Adrenal gland (tissue), 12 donors: ENCODE results near the gene TMEM130. TPM values are rescaled to one million over a fixed set of nuclear protein-coding genes. Genes with fewer than 3 reads are reported as not detected.

Source experiments
- DNase-seq, 7 donors: peaks; one replicate each; pipeline ENCODE4 v3.0.0-alpha.2; 2019 to 2020
- H3K27ac ChIP-seq, 5 donors: fragments of 200-600 bp; sonication (generic) in 4 of 5; 1 replicate in 3 of 5; 2 replicates in 2 of 5; pipeline versions ENCODE4 v1.5.1 to v1.8.0; 2016 to 2020; ENCODE audit warnings: mild to moderate bottlenecking in 1 of 5
- H3K27me3 ChIP-seq: fragments of 200-600 bp; 2 replicates; pipeline ENCODE4 v1.8.0; 2021
- H3K36me3 ChIP-seq, 2 donors: fragments of 200-600 bp; replicated peaks in 1 of 2; 1 replicate in 1 of 2; 2 replicates in 1 of 2; pipeline versions ENCODE4 v1.5.1 to v1.8.0; 2018 to 2022
- H3K4me1 ChIP-seq, 2 donors: fragments of 200-600 bp; replicated peaks in 1 of 2; 1 replicate in 1 of 2; 2 replicates in 1 of 2; pipeline versions ENCODE4 v1.5.1 to v1.8.0; 2018 to 2021
- H3K4me3 ChIP-seq, 4 donors: fragments of 200-600 bp; sonication (generic) in 3 of 4; one replicate each; pipeline ENCODE4 v1.5.1; 2016 to 2018
- H3K9me3 ChIP-seq, 3 donors: fragments of 200-600 bp; sonication (generic) in 1 of 3; replicated peaks in 1 of 3; 1 replicate in 2 of 3; 2 replicates in 1 of 3; pipeline versions ENCODE4 v1.5.1 to v1.8.0; 2016 to 2021
- POLR2A ChIP-seq, 2 donors: fragments of 450-650 bp; IDR thresholded peaks; one replicate each; pipeline ENCODE4 v1.6.1; 2017; ENCODE audit warnings: antibody characterized with exemption in 2 of 2, mild to moderate bottlenecking in 2 of 2, moderate library complexity in 1 of 2
- WGBS, 4 donors: extraction: QIAGEN DNeasy Blood & Tissue Kit in 2 of 4; methylation state at CpG; one replicate each; pipeline versions ENCODE4 v1.1.5 to v1.1.7; 2013 to 2017; 5-methylcytosine and 5-hydroxymethylcytosine counted together
- intact Hi-C, 2 donors: fragments of 100-400 bp; cut with DNase I; formaldehyde crosslinking; loops; one replicate each; pipeline versions ENCODE4 v1.14.1 to v1.15.0; 2022 to 2023
- polyA plus RNA-seq, 3 donors: library from polyadenylated mRNA; stranded (reverse); fragments of 200-250 nt in 2 of 3; fragments of 350-450 nt in 1 of 3; fragmentation: Illumina TruSeq in 1 of 3; extraction: RNeasy Lipid Tissue Mini Kit (QIAGEN cat#74804) in 1 of 3; gene quantifications; one replicate each; pipeline ENCODE4 v1.2.3, GENCODE V29; 2013 to 2014
- total RNA-seq, 9 donors: library from RNA; depleted of rRNA in 4 of 9; stranded (reverse); fragments of >200 nt in 4 of 9; fragments of 120-200 nt in 1 of 9; fragmentation: NEBNext Ultra II Directional in 1 of 9; extraction: Animal tissue kit (Norgen Biotek cat#: 25700) in 1 of 9; gene quantifications; one replicate each; pipeline versions ENCODE4 v1.1.0 to v1.2.4, GENCODE V29; 2013 to 2023
- TF ChIP-seq, protein P1 (sequence below), 6 experiments: fragments of 450-650 bp in 4 of 6; fragments of 200-600 bp in 2 of 6; sonication (generic) in 1 of 6; IDR thresholded peaks; 1 replicate in 5 of 6; 2 replicates in 1 of 6; pipeline versions ENCODE4 v1.5.1 to v1.8.0; 2016 to 2021; ENCODE audit warnings: antibody characterized with exemption in 6 of 6, mild to moderate bottlenecking in 2 of 6, moderate library complexity in 1 of 6
- donor health status: healthy with polysubstance abuse.
- donor health status: Bipolar disorder and iron deficiency.
- donor health status: DM: yes; HTN: yes; CAD: no.
- donor health status: DM: no; HTN: no; CAD: no.
- donor health status: DM: no; HTN: no; CAD: no.
- donor health status: DM: yes; HTN: yes; CAD: no.

The TMEM130 gene
- total and polyA plus RNA-seq, 12 donors, result 0.65 to 38.5 (median 12.2) TPM; not detected in 2

DNA sequence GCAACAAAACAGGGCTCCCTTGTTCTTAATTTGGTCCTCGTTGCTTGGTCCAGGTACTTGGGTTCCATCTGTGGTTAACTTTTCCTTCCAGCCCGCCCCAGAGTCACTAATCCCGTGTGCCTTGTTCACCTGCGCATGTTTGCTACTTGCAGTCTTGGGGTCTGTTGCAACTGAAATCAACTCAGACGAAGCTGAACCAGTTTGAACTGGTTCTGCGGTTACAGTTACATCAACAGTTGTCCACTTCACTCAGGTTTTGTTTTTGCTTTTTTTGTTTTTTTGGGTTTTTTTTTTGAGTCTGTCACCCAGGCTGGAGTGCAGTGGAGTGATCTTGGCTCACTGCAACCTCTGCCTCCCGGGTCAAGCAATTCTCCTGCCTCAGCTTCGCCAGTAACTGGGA, 43.2 kb upstream of the TMEM130 start:
- DNase-seq, result no peak
- Histone ChIP-seq H3K9me3 (no peaks in the 10 kb centered on the region), H3K36me3 (peaks cover 0 to 92% of the 10 kb centered on the region in 2 donors), H3K27ac (no peak overlapping the region), H3K27me3 (no peaks in the 10 kb centered on the region), H3K4me1 (no peaks in the 10 kb centered on the region), H3K4me3 (no peak overlapping the region)
- WGBS, 4 donors, result 85 to 94% (median 91%) methylated on average over 8 of the region's 8 CpGs
- intact Hi-C loops, result no loop called here
- TF ChIP-seq, protein P1, sequence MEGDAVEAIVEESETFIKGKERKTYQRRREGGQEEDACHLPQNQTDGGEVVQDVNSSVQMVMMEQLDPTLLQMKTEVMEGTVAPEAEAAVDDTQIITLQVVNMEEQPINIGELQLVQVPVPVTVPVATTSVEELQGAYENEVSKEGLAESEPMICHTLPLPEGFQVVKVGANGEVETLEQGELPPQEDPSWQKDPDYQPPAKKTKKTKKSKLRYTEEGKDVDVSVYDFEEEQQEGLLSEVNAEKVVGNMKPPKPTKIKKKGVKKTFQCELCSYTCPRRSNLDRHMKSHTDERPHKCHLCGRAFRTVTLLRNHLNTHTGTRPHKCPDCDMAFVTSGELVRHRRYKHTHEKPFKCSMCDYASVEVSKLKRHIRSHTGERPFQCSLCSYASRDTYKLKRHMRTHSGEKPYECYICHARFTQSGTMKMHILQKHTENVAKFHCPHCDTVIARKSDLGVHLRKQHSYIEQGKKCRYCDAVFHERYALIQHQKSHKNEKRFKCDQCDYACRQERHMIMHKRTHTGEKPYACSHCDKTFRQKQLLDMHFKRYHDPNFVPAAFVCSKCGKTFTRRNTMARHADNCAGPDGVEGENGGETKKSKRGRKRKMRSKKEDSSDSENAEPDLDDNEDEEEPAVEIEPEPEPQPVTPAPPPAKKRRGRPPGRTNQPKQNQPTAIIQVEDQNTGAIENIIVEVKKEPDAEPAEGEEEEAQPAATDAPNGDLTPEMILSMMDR (IDR thresholded peaks at IDR 0.05), result no peak
- no peak for TF ChIP-seq POLR2A (IDR thresholded peaks at IDR 0.05)

GRCh38 chr7:98911916-98912315, 42.1 kb upstream of the TMEM130 start:
- Histone ChIP-seq H3K4me3 (no peak overlapping the region), H3K9me3 (no peaks in the 10 kb centered on the region), H3K27me3 (no peaks in the 10 kb centered on the region), H3K36me3 (peaks cover 0 to 92% of the 10 kb centered on the region in 2 donors), H3K27ac (no peak overlapping the region), H3K4me1 (no peaks in the 10 kb centered on the region)
- WGBS, 4 donors, result 74 to 85% (median 80%) methylated on average over 5 of the region's 5 CpGs
- intact Hi-C loops, result no loop called here
- DNase-seq, result no peak
- no peak for TF ChIP-seq POLR2A (IDR thresholded peaks at IDR 0.05)
- TF ChIP-seq, protein P1 (IDR thresholded peaks at IDR 0.05), result no peak

GRCh38 chr7:98910427-98910826, 40.6 kb upstream of the TMEM130 start:
- 88 to 96% (median 94%) methylated on average over 3 of the region's 3 CpGs for WGBS, 4 donors
- intact Hi-C loops, result no loop called here
- Histone ChIP-seq H3K4me1 (no peaks in the 10 kb centered on the region), H3K36me3 (peaks cover 0 to 91% of the 10 kb centered on the region in 2 donors), H3K27me3 (no peaks in the 10 kb centered on the region), H3K4me3 (no peak overlapping the region), H3K27ac (no peak overlapping the region), H3K9me3 (no peaks in the 10 kb centered on the region)
- no peak for TF ChIP-seq POLR2A (IDR thresholded peaks at IDR 0.05)
- TF ChIP-seq, protein P1 (IDR thresholded peaks at IDR 0.05), result no peak
- no peak for DNase-seq

- 89 to 93% (median 91%) methylated on average over 8 of the region's 8 CpGs for WGBS, 4 donors
- Histone ChIP-seq H3K27ac (no peak overlapping the region), H3K9me3 (no peaks in the 10 kb centered on the region), H3K4me3 (no peak overlapping the region), H3K27me3 (no peaks in the 10 kb centered on the region), H3K4me1 (no peaks in the 10 kb centered on the region), H3K36me3 (peaks cover 0 to 97% of the 10 kb centered on the region in 2 donors)
- no peak for DNase-seq
- intact Hi-C loops, result no loop called here
- no peak for TF ChIP-seq POLR2A (IDR thresholded peaks at IDR 0.05)
Measured at GRCh38 chr7:98909487-98909886, 39.7 kb upstream of the TMEM130 start.

GRCh38 chr7:98908585-98908984, 38.8 kb upstream of the TMEM130 start:
- Histone ChIP-seq H3K27me3 (no peaks in the 10 kb centered on the region), H3K27ac (no peak overlapping the region), H3K4me3 (no peak overlapping the region), H3K9me3 (no peaks in the 10 kb centered on the region), H3K36me3 (peaks cover 0 to 97% of the 10 kb centered on the region in 2 donors), H3K4me1 (no peaks in the 10 kb centered on the region)
- intact Hi-C loops, result no loop called here
- peak in 1 of 7 donors; percentile 11 for DNase-seq
- TF ChIP-seq, protein P1 (IDR thresholded peaks at IDR 0.05), result no peak
- no peak for TF ChIP-seq POLR2A (IDR thresholded peaks at IDR 0.05)
- 86 to 96% (median 96%) methylated on average over 11 to 19 of the region's 19 CpGs for WGBS, 4 donors
